ENCODE measurements around the gene DOP1A.
A peak's percentile ranks its signal among the peaks of the same experiment; 100 is the strongest.
"Not testable (repeated sequence)": the region's sequence is repeated elsewhere in the genome, so short reads cannot be mapped to it uniquely, and the experiment has no call there.

The DOP1A gene

GRCh38 chr6:83152913-83153312, 85.4 kb downstream of the DOP1A start:
- DNase-seq (ENCODE audit: low read depth in 4 of 4, low spot score in 1 of 4) = no peak

- DNase-seq (ENCODE audit: low read depth in 4 of 4, low spot score in 1 of 4) = no peak
Observed at GRCh38 chr6:83153883-83154521, 86.5 kb downstream of the DOP1A start.

GRCh38 chr6:83155794-83156193, 88.3 kb downstream of the DOP1A start:
- DNase-seq (ENCODE audit: low read depth in 4 of 4, low spot score in 1 of 4) = no peak

DNA sequence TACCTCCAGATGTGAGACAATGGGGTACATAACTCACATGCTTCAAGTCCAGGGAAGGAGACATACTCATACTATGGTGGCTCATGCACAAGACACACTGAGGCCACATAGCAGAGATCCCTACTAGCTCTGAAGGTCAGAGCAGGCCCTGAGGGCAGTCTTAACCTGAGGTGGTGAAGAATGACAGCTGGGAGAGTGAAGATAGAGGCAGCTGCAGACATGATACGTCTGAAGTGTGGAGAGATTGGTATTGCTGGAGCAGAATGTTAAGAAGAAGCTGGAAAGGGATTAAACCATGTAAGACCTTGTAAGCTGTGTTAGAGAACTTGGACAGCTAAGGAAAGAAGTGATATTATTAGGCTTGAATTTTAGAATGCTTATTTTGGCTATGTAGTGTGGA, 92.7 kb downstream of the DOP1A start:
- DNase-seq (ENCODE audit: low read depth in 4 of 4, low spot score in 1 of 4) = no peak

DNA sequence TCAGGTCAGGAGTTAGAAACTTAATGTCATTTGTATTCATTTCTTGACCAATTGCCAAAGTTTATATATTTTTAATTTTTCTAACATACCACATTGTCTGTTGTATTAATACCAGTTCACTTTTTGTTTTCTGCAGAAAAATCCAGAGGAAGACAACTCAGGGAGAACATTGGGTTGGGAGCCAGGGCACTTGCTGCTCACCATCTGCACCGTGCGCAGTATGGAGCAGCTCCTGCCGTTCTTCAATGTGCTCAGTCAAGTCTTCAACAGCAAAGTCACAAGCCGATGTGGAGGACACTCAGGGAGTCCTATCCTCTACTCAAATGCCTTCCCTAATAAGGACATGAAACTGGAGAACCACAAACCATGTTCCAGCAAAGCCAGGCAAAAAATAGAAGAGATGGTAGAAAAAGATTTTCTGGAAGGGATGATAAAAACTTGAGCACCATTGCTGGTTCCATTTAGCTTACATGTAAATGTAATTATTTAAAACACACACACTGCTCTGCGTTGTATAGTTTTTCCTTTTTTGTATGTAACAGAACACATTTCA, 100.3 kb downstream of the DOP1A start:
- DNase-seq (ENCODE audit: low read depth in 4 of 4, low spot score in 1 of 4) = no peak

GRCh38 chr6:83168556-83168955, 101.1 kb downstream of the DOP1A start:
- no peak for DNase-seq (ENCODE audit: low read depth in 4 of 4, low spot score in 1 of 4)

GRCh38 chr6:83169106-83169505, 101.6 kb downstream of the DOP1A start:
- no peak for DNase-seq (ENCODE audit: low read depth in 4 of 4, low spot score in 1 of 4)

- no peak for DNase-seq (ENCODE audit: low read depth in 4 of 4, low spot score in 1 of 4)
Observed at GRCh38 chr6:83169511-83169910, 102.0 kb downstream of the DOP1A start.

- no peak for DNase-seq (ENCODE audit: low read depth in 4 of 4, low spot score in 1 of 4)
Observed at GRCh38 chr6:83176246-83176645, 108.8 kb downstream of the DOP1A start.

DNA sequence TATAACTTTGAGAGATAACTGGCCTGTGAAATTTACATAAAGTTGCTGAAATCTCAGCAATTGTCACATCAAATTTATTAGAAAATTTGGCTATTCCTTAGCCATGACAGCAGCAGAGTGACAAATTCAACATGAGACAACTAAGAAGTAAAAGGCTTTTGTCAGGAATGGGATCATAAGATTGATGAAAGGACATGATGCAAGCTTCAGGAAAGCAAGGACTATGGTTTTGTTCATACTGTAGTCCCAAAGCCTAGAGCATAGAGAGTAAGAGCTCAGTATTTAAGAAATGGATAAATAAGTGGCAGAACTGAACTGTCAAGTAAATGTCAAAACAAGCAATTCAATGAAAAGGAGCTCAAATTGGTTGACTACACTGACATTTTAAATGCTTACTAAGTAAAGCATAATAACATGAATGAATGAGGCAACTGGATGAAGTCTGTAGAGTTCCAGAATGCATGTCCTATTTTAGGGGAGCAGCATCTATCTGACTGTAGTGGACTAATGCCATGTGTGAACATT, 113.0 kb downstream of the DOP1A start:
- DNase-seq (ENCODE audit: low read depth in 4 of 4, low spot score in 1 of 4) = no peak

DNA sequence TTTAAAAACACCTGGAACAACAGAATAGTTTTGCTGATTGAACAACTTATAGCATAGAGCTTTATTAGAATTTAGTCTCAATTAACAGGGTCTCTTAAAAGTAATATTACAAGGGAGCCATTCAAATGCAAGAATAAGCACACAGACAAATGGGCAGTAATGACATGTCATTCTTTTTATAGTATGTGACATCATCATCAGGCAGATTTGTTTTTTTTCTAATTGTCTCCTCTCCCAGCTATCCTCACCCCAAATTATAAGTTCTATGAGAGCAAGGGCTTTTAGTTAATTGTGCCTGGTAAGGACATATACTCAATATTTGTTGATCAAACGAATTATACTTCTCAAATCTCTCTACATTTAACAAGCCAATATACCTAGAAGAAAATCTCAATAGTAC, 114.6 kb downstream of the DOP1A start:
- no peak for DNase-seq (ENCODE audit: low read depth in 4 of 4, low spot score in 1 of 4)

DNA sequence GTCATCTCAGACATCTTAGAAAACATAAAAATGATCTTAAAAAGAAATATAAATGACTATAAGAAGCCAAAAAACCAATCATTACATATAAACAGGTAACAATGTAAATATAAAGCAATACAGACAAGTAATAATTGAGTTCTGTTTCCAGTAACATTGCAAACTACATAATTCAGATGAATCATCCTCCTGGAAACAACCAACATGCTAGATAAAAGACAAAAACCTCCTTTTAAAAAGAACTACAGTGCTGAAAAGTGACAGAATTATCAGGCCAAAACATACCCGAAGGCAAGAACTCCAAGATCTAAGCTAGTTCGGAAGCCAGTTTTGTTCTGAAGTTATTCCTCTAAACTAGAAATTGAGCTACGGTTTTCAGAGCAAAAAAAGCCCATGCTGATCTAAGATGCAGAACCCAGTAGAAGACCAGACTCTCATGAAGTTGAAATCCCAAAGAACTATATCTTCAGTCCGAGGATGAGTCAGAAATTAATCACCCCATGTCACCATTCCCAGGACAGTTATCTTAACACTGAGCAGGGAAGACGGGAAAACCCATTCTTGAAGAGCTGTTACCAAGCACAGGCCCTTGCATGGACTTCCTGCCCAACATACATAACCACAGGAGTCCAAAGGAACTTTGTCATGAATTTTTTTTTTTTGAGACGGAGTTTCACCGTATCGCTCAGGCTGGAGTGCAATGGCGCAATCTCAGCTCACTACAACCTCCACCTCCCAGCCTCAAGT, 115.8 kb downstream of the DOP1A start:
- DNase-seq (ENCODE audit: low read depth in 4 of 4, low spot score in 1 of 4) = no peak

- DNase-seq (ENCODE audit: low read depth in 4 of 4, low spot score in 1 of 4) = no peak
Observed at GRCh38 chr6:83185096-83185495, 117.6 kb downstream of the DOP1A start.

DNA sequence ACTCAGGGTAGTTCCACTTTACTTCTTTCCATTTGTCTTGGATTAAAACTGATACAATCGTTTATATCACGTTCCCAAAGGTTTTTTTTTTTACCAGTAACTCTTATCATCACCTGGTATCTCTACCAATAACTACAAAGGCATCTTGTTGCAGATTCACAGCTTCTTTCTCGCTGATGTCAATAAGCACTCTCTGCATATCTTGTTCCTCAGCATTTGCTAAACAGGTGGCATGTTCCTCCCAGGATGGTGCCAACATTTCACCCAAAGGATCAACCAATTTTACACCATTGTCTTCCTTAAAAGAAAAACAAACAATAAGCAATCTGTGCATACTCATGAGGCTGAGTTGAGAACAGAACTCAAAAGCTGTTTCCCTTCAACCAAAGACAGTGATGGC, 121.0 kb downstream of the DOP1A start:
- DNase-seq (ENCODE audit: low read depth in 4 of 4, low spot score in 1 of 4) = no peak

DNA sequence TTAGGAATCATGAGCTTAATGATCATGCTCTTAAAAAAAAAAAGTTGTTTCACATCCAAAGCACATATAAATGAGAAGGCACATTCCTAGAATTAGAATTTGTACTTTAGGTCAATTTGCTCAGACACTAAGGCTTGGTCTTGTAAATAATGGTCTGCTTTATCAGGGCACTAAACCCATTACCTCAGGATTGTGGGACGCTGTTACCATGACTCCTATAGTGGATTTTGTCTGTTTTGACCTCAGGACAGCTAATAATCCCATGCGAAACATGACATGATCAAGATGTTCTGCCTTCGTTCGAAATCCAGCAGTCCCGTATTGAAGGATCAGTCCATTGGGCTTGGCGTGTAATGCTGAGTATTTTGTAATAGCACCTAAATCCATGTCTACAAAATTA, 123.2 kb downstream of the DOP1A start:
- no peak for DNase-seq (ENCODE audit: low read depth in 4 of 4, low spot score in 1 of 4)

GRCh38 chr6:83191974-83192373, 124.5 kb downstream of the DOP1A start:
- DNase-seq (ENCODE audit: low read depth in 4 of 4, low spot score in 1 of 4) = not testable (repeated sequence)

DNA sequence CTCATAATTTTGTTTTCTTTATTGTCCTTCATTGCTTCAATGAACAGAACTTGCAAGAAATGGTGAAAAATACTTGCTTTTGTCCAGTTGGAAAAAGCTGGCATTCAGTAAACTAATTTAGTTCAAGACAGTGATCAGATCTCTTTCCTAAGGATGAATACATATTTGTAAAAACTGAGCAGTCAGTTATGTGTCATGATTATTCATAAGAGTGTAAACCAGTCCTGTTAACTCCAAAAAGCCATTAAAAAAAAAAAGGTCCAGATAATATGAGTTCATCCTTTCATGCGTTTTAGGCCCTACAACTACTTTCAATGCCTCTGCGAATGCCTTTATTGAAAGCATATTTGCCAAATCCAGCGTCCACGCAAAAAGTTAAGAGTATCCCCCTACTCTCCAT, 125.0 kb downstream of the DOP1A start:
- DNase-seq (ENCODE audit: low read depth in 4 of 4, low spot score in 1 of 4) = no peak

GRCh38 chr6:83192871-83193746, 125.6 kb downstream of the DOP1A start, which contains the start of the genes PGM3 and RWDD2A:
Gene PGM3, minus strand, starts transcription at chr6:83193265. Its CDS starts 2,253 bp downstream, at chr6:83191012.
Gene RWDD2A, plus strand, starts transcription at chr6:83193357. Its CDS starts 1,095 bp downstream, at chr6:83194452.
- DNase-seq (ENCODE audit: low read depth in 4 of 4, low spot score in 1 of 4) = peak; percentile 63 to 84 (median 82)

- DNase-seq (ENCODE audit: low read depth in 4 of 4, low spot score in 1 of 4) = peak in 2 of 4 experiments; percentile 1 to 4
Observed at GRCh38 chr6:83193747-83194566, 126.5 kb downstream of the DOP1A start.

DNA sequence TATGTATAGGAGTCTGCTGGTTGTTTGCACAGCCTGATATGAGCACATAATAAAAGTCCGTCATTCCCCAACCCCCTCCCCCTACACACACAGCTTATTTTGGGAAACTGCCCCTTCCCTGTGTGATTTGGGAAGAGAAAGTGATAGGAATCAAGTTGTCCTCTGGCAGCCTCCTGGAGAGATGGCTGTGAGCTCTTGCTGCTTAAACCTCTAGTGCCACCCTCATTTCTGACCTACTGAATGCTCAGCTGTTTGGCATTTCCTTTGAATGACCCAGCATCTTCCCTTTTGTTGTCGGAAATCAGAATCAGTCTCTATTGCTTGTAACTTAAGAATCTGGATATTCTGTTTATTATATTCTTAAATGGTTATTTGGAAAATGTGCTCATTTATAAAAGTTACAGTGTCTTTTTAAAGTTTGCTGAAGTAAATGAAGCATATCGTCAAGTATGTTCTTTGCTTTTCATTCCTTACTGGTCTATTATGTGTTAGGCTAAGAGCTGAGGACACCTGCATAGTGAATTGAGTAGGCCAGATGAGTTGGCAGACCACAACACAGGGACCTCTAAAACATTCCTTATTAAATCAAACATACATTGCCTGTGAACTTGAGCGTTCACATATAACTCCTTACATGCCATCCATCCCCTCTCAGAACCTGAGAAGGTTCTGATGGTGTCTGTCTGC, 131.2 kb downstream of the DOP1A start:
- DNase-seq (ENCODE audit: low read depth in 4 of 4, low spot score in 1 of 4) = no peak

Data from stimulated activated CD4-positive, alpha-beta T cell treated with anti-CD3 and anti-CD28 coated beads, Interleukin-1b, Interleukin-23, amount 100 ng/mL, for 24 hours (primary cell).